Activated CD4-positive, alpha-beta T cell treated with anti-CD3 and anti-CD28 coated beads, Interleukin-2, Interleukin-4, amounts not matched to agents 100 ng/mL and 50 ng/mL, durations not matched to agents 16 hours and 8 hours (primary cell): ENCODE data around the gene GSTT4.
"Not testable (repeated sequence)": the region's sequence is repeated elsewhere in the genome, so short reads cannot be mapped to it uniquely, and the experiment has no call there.

Experiments
- DNase-seq: peaks from one replicate; pipeline ENCODE4 v3.0.0-alpha.2; 2020; ENCODE audit warnings: low spot score

GSTT4 gene

DNA sequence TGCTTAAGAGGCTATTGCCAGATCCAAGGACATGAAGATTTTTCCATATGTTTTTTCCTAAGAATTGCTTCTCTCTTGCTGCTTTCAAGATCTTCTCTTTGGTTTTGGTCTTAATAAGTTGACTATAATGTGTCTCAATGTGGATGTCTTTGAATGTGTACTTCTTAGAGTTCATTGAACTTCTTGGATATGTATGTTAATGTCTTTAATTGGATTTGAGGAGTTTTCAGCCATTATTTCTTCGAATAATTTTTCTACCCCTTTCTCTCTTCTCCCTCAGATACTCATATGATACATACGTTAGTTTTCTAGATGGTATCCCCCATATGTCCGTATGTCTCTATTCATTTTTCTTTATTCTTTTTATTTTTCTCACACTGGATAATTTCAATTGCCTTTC is 19.1 kb upstream of the GSTT4 start:
- no peak for DNase-seq

GRCh38 chr22:24023204-24023789 is 18.0 kb upstream of the GSTT4 start:
- no peak for DNase-seq

GRCh38 chr22:24021304-24021703 is 16.1 kb upstream of the GSTT4 start:
- DNase-seq = no peak

DNA sequence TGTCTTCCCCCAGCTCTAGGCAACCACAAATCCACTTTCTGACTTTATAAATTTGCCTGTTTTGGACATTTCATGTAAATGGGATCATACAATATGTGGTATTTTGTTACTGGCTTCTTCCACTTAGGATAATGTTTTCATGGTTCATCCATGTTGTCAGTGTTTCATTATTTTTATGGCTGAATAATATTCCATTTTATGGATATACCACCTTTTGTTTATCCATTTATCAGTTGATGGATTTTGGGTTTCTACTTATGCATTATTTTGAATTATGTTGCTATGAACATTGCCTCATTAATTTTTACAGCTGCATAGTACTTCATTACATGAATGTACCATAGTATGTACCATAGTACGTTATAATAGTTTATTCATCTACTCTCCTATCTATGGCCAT is 10.9 kb upstream of the GSTT4 start:
- no peak for DNase-seq

- DNase-seq = no peak
These were observed 6.4 kb upstream of the GSTT4 start for GRCh38 chr22:24011735-24012068.

- DNase-seq = no peak
These were observed 4.8 kb upstream of the GSTT4 start for GRCh38 chr22:24010018-24010391.

GRCh38 chr22:24009227-24010017 is 4.2 kb upstream of the GSTT4 start:
- no peak for DNase-seq

GRCh38 chr22:24008381-24009226 is 3.4 kb upstream of the GSTT4 start:
- DNase-seq = no peak

DNA sequence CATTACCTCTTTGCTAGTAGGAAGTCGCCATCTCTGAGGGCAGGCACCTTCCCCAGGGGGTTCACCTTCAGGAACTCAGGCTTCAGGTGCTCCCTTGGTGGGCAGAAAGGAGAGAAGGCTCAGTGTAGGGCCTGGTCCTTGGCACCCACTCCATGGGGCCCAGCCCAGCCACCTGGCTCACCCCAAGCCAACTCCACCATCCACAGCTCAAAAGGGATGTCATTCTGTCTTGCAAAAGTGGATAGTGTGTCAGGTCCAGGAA is 2.7 kb upstream of the GSTT4 start:
- DNase-seq = no peak

- no peak for DNase-seq
These were observed 2.2 kb upstream of the GSTT4 start for GRCh38 chr22:24007253-24008021.

GRCh38 chr22:24006914-24007214 is 1.6 kb upstream of the GSTT4 start:
- no peak for DNase-seq

DNA sequence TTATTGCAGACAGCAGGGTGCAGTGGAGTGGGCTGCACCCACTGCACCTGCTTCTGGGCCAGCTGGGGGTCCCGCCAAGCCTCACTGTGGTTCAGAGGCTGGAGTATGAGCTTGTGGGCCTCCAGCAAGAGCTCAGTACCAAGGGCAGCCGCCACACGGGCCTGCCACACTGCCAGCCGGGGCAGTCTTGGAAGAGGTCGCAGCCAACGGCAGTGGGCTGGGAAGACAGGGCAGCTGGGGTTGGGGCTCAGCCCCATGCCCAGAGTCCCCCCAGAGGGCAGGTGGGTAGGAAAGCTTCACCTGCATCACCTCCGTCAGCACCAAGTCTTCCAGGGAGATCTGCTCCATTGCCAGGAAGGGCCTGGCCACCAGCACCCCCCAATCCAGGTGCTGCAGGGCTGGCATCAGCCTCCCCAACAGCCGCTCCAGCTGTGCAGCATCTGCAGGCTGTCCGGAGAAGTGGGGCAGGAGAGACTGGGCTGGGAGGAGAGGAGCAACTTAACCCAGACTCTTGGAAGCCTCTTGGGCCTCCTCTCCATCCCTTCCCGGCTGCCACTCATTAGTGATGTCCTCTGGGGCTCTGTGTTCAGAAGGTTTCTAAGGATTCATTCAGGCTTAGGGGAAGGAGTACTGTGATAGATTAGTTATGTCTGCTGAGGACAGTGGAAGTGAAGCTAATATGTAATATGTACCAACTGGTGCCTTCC is 1.1 kb upstream of the GSTT4 start:
- no peak for DNase-seq

GRCh38 chr22:24003887-24004286 is 1.4 kb downstream of the GSTT4 start:
- no peak for DNase-seq

- no peak for DNase-seq
These were observed 2.4 kb downstream of the GSTT4 start for GRCh38 chr22:24002851-24003250.

DNA sequence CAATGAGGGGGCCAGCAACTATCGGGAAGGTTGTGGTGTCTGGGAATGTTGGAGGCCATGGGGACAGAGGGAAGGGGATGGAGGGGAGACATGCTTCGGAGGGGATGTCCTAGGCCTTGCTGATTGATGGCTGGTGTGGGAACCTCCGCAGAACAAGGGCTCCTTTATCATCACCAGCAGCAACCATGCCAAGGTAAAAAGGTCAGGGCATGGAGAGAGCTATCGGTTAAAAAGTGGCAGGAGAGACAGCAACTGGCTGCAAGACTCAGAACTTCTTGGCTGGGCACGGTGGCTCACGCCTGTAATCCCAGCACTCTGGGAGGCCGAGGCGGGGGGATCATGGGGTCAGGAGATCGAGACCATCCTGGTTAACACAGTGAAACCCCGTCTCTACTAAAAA is 3.0 kb downstream of the GSTT4 start:
- DNase-seq = no peak

DNA sequence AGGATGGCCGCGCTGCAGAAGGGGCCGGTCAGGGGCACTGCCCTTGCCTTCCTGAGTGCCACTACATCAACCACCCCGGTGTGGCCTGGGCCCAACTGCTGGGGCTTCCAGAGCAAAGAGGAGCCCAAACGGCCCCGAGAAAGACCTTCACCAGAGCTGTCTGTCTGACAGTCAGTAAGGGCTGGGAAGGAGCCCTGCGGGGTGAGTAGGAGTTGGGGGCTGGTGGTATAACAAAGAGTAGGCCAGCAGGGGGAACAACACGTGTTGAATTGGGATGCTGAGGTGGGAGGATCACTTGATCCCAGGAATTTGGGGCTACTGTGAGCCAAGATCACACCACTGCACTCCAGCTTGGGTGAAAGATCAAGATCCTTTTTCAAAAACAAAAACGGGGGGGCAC is 3.9 kb downstream of the GSTT4 start:
- no peak for DNase-seq

- DNase-seq = not testable (repeated sequence)
These were observed 5.5 kb downstream of the GSTT4 start for GRCh38 chr22:23999779-24000178.

DNA sequence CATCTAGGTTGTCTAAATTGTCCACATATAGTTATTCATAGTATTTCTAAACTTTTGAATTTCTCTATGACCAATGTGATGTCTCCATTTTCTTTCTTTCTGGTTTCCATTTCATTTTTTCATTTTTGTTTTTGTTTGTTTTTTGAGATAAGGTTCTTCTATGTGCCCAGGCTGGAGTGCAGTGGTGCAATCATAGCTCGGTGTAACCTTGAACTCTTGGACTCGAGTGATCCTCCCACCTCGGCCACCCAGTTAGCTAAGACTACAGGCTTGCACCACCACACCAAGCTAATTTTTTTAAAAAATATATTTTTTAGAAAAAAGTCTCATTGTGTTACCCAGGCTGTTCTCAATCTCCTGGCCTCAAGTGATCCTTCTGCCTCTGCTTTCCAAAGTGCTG is 8.2 kb downstream of the GSTT4 start:
- no peak for DNase-seq

GRCh38 chr22:23993581-23994177 is 11.6 kb downstream of the GSTT4 start:
- DNase-seq = not testable (repeated sequence)

DNA sequence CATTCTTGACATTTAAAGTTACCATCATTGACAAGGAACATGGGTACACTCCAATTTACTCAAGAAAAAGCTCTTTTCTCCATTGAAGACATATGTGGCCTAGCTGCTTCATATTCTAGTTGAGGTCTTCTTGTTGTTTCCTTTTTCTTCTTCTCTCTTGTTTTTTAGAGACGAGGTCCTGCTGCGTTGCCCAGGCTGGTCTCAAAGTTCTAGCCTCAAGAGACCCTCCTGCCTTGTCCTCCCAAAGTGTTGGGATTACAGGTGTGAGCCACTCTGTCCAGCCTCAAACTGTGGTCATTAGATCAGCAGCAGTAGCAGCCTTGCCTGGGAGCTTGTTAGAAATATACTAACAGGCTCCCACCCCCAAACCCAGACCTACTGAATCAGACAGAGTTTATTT is 12.2 kb downstream of the GSTT4 start:
- DNase-seq = not testable (repeated sequence)

DNA sequence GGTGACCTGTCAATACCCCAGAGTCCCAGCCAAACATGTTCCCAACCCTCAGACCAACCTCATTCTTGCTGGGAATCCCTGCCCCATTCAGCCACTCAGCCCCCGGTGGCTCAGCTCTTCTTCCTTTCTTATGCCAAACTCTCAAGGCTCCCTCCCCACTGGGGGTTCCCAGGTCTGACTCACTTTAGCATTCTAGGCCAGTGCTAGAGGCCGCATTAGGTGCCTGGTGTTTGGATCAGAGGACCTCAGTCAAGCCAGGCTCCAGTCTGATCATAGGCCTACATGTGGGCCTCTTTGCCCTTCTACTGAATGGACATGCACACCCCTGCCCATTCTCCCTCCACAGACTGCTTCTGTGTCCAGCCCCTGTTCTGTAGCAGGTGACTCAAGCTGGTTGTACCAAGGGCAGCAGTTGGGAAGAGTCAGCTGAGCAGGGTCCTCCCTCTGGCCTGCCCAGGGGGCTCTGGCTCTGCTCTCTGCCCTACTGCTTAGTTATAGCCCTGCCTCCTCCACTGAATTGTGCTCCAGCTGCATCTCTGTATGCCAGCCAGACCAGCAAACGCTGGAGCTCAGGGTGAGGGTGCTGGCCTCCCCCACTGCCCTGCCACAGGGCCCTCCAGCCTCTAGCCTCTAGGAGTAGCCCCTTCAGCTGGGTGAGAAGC is 15.5 kb downstream of the GSTT4 start:
- DNase-seq = not testable (repeated sequence)
